ENCODE results near the gene BRWD1.

Gene BRWD1

GRCh38 chr21:39326607-39327307 is 13.3 kb upstream of the BRWD1 start:
- no peak for DNase-seq

GRCh38 chr21:39325458-39325857 is 12.0 kb upstream of the BRWD1 start:
- no peak for DNase-seq

GRCh38 chr21:39321424-39321823 is 8.0 kb upstream of the BRWD1 start:
- DNase-seq = no peak

GRCh38 chr21:39319814-39320332 is 6.4 kb upstream of the BRWD1 start:
- no peak for DNase-seq

GRCh38 chr21:39319251-39319756 is 5.9 kb upstream of the BRWD1 start:
- DNase-seq = no peak

GRCh38 chr21:39318091-39318959 is 4.9 kb upstream of the BRWD1 start:
- DNase-seq = no peak

- DNase-seq = no peak
Measured at GRCh38 chr21:39317134-39318090, 4.0 kb upstream of the BRWD1 start.

- DNase-seq = no peak
Measured at GRCh38 chr21:39316729-39317128, 3.3 kb upstream of the BRWD1 start.

- DNase-seq = no peak
Measured at GRCh38 chr21:39315603-39316445, 2.4 kb upstream of the BRWD1 start.

- DNase-seq = peak; percentile 36
Measured at GRCh38 chr21:39314143-39315027, 953 bp upstream of the BRWD1 start.

- no peak for DNase-seq
Measured at GRCh38 chr21:39313042-39313570, 326 bp downstream of the BRWD1 start.

GRCh38 chr21:39312112-39313041 is 1.1 kb downstream of the BRWD1 start:
- DNase-seq = peak; percentile 87

- DNase-seq = no peak
Measured at GRCh38 chr21:39311164-39311563, 2.3 kb downstream of the BRWD1 start.

GRCh38 chr21:39307466-39307865 is 6.0 kb downstream of the BRWD1 start:
- DNase-seq = no peak

- DNase-seq = no peak
Measured at GRCh38 chr21:39300587-39300986, 12.8 kb downstream of the BRWD1 start.

GRCh38 chr21:39296891-39297290 is 16.5 kb downstream of the BRWD1 start:
- no peak for DNase-seq

GRCh38 chr21:39288987-39289386 is 24.4 kb downstream of the BRWD1 start:
- no peak for DNase-seq

GRCh38 chr21:39282911-39283310 is 30.5 kb downstream of the BRWD1 start:
- DNase-seq = no peak

GRCh38 chr21:39281853-39282252 is 31.6 kb downstream of the BRWD1 start:
- no peak for DNase-seq
